K562 (cell line): ENCODE results near the gene UNC13C.

Experiments used
- CHD1 ChIP-seq: fragments of 200-600 bp; sonication (generic); IDR thresholded peaks from one replicate; pipeline ENCODE4 v1.6.1; 2012; ENCODE audit warnings: mild to moderate bottlenecking, moderate library complexity, low read length, inconsistent platforms
- POLR2A ChIP-seq: fragments of 450-650 bp; conservative IDR thresholded peaks from 2 replicates; pipeline ENCODE4 v1.6.1; 2016
- TCF3 ChIP-seq: sonication (generic); formaldehyde crosslinking; IDR thresholded peaks from 2 replicates; pipeline ENCODE4 v1.4.0; 2020; ENCODE audit warnings: mild to moderate bottlenecking, missing genetic modification reagents
- TRIM28 ChIP-seq: fragments of 450-650 bp; IDR thresholded peaks from 2 replicates; pipeline ENCODE4 v1.6.1; 2017

DNA sequence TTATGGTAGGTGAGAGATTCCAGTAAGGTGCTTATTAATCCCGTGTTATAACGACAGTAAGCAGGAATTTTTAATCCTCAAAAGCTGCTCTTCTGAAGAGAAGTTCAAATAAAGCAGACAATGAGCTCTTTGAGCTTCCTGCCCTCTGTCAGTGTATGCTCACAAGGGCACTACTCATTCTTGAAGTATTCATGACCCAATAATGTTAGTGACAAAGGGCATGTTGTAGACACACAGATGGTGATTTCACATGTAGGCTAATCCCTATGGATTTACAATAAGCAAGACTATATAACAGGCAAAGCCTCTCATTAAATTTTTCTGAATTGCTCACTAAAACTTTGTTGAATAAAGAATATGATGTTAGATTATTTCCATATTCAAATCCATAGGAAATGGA lies 639.9 kb downstream of the UNC13C start:
- TF ChIP-seq CHD1 (no peak), POLR2A (no peak), TRIM28 (no peak), TCF3 (CRISPR knock-in tag) (no peak)
